Superior temporal gyrus (tissue), 1 donor: ENCODE measurements around the gene MIPOL1.
"Not testable (repeated sequence)": the region's sequence is repeated elsewhere in the genome, so short reads cannot be mapped to it uniquely, and the experiment has no call there.

Experiments used
- DNase-seq: peaks from one replicate; pipeline ENCODE4 v3.0.0-alpha.2; 2016; ENCODE audit errors: extremely low spot score

MIPOL1 gene

GRCh38 chr14:37457334-37457733 is 259.6 kb downstream of the MIPOL1 start:
- DNase-seq: no peak

- DNase-seq: not testable (repeated sequence)
These were observed 264.7 kb downstream of the MIPOL1 start for GRCh38 chr14:37462426-37462825.

- no peak for DNase-seq
These were observed 266.6 kb downstream of the MIPOL1 start for GRCh38 chr14:37464192-37464858.

- DNase-seq: no peak
These were observed 268.4 kb downstream of the MIPOL1 start for GRCh38 chr14:37466003-37466622.

GRCh38 chr14:37466623-37467088 is 268.9 kb downstream of the MIPOL1 start:
- DNase-seq: no peak

GRCh38 chr14:37469650-37470049 is 271.9 kb downstream of the MIPOL1 start:
- no peak for DNase-seq

- no peak for DNase-seq
These were observed 272.5 kb downstream of the MIPOL1 start for GRCh38 chr14:37470251-37470650.

- DNase-seq: no peak
These were observed 275.2 kb downstream of the MIPOL1 start for GRCh38 chr14:37472906-37473305.

GRCh38 chr14:37474191-37474590 is 276.5 kb downstream of the MIPOL1 start:
- DNase-seq: no peak

- DNase-seq: no peak
These were observed 282.9 kb downstream of the MIPOL1 start for GRCh38 chr14:37480446-37481290.

- no peak for DNase-seq
These were observed 284.7 kb downstream of the MIPOL1 start for GRCh38 chr14:37482428-37482827.

GRCh38 chr14:37483672-37484071 is 285.9 kb downstream of the MIPOL1 start:
- no peak for DNase-seq

- DNase-seq: no peak
These were observed 292.9 kb downstream of the MIPOL1 start for GRCh38 chr14:37490607-37491006.

- no peak for DNase-seq
These were observed 293.3 kb downstream of the MIPOL1 start for GRCh38 chr14:37491076-37491475.

- DNase-seq: no peak
These were observed 295.9 kb downstream of the MIPOL1 start for GRCh38 chr14:37493606-37494005.

GRCh38 chr14:37497422-37497821 is 299.7 kb downstream of the MIPOL1 start:
- no peak for DNase-seq

GRCh38 chr14:37501877-37502276 is 304.1 kb downstream of the MIPOL1 start:
- DNase-seq: no peak

- no peak for DNase-seq
These were observed 310.8 kb downstream of the MIPOL1 start for GRCh38 chr14:37508503-37508902.

- DNase-seq: no peak
These were observed 314.4 kb downstream of the MIPOL1 start for GRCh38 chr14:37512173-37512572.

- DNase-seq: no peak
These were observed 318.0 kb downstream of the MIPOL1 start for GRCh38 chr14:37515771-37516170.

GRCh38 chr14:37526994-37527393 is 329.3 kb downstream of the MIPOL1 start:
- DNase-seq: no peak

GRCh38 chr14:37539992-37540391 is 342.3 kb downstream of the MIPOL1 start:
- DNase-seq: no peak

GRCh38 chr14:37544407-37544806 is 346.7 kb downstream of the MIPOL1 start:
- DNase-seq: no peak
